Measurements from ENCODE around the gene ATF2.

Gene ATF2

DNA sequence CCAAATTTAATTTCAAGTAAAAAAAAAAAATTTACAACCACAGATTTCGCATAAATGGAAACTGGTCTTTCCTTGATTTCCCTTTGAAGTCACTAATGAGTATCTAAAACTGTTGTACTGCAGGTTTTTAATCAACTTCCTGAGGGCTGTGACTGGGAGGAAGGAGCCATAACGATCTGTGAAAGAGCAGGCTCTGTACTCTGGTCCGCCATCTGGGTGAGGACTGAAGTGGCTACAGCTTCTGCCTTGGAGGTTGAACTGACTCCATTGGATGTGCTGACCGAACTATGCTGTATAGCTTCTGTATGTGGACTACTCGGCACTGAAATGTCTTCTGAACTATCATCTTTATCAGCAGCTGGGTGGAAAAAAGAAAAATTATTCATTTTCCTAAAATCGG, 93.5 kb downstream of the ATF2 start:
- no peak for DNase-seq

DNA sequence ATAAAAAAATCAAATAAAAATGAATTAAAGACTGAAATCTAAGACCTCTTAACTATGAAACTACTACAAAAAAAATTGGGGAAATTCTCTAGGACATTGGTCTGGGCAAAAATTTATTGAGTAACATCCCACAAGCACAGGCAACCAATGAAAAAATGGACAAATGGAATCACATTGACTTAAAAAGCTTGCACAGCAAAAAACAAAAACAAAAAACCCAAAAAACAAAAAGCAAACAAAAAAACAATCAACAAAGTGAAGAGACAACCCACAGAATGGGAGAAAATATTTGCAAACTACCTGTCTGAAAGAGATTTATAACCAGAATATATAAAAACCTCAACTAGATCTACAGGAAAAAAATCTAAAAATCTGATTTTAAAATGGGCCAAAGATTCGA, 99.5 kb downstream of the ATF2 start:
- no peak for DNase-seq

DNA sequence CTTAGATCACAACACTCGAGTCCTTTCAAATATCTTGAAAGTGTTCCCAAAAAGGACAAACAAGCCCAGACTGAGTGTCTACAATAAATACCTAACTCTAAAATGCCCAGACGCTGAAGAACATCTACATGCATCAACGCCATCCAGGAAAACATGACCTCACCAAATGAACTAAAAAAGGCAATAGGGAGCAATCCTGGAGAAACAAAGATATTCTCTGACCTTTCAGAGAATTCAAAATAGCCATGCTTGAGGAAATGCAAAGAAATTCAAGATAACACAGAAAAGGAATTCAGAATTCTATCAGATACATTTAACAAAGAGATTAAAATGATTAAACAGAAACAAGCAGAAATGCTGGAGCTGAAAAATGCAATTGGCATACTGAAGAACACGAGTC, 101.6 kb downstream of the ATF2 start:
- DNase-seq: no peak

DNA sequence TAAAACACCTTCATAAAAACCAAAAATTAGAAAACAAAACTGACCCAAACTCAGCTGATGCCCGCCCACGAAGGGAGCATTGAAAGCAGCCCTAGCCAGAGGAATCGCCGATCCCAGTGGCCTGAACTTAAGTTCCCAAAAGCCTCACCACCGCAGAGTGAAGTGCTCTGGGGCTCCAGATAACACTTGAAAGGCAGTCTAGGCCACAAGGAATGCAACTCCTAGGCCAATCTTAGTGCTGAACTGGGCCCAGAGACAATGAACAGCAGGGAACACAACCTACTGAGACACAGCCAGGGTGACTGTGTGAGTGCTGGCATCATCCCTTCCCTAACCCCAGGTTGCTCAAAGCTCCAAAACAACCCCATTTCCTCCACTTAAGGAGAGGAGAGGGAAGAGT, 103.2 kb downstream of the ATF2 start:
- no peak for DNase-seq

DNA sequence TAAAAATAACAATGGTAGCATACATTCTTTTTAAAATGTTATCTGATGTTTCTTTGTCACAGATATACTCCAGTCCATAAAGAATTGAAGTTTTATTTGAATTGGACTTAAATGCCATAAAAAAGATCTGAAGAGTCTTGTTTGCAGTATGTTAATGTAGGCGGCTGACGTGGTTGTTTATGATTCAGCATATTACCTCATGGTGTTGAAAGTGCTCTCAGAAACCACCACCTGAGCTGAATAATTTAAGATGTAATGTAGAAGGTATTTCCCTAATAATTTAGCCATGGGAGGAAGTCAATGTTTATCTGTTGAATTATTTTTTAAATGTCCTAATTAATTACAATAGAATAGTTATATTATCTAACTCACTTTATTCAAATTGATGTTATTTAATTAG, 104.3 kb downstream of the ATF2 start:
- DNase-seq: no peak

DNA sequence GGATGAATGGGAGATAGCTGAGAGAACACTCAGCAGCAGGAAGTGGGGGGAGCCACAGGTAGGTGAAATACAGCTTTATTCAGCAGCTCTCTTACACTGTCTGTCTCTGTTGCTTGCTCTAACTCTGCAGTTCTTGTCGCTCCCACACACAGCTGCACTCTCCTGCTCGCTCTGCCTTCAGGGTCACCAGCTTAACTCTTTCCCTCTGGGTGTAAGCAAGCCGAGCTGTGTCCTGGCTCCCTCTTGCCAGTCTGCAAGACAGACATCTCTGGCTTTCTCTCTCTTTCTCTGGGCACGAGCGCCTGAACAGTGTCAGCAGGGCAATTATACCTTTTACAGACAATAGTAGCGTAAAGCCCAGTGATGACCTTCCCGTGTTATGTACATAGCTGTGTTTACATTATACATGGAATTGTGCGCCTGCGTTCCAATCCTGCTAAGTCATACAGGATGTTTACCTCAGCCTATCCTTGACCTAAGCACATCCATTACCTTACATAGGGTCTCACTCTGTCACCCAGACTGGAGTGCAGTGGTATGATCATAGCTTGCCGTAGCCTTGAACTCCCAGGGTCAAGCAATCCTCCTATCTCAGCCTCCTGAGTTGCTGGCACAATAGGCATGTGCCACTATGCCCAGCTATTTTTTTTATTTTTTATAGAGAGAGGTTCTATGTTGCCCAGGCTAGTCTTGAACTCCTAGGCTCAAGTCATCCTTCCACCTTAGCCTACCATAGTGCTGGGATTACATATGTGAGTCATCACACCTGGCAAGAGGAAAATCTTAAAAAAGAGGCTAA, 105.0 kb downstream of the ATF2 start:
- no peak for DNase-seq

DNA sequence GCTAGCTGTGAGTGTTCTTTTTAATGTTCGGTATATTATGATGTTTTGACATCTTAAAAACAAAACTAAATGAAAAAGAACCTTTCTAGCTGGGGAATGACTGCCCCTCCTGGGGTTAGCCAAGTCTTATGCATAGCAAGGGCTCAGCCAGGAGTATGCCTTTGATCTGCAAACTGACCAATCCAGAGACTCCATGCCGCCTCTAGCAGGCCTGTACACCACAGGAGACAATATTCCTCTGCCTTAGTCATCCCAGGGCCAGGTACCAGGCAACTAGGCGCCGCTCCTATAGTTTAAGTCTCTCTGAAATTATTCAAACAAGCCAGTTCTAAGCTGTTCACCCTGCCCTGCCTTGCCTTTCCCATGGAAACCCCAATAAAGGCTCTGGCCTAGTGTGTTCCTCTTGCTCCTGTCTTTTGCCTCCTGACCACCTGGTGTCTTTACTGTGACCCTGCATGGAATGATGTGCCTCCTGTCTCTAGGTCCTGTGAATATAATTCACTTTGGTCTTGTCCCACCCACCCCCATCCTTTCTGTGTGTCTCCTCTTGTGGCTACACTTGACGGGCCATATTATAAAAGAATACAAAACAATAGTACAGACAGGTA, 110.8 kb downstream of the ATF2 start:
- DNase-seq: no peak

DNA sequence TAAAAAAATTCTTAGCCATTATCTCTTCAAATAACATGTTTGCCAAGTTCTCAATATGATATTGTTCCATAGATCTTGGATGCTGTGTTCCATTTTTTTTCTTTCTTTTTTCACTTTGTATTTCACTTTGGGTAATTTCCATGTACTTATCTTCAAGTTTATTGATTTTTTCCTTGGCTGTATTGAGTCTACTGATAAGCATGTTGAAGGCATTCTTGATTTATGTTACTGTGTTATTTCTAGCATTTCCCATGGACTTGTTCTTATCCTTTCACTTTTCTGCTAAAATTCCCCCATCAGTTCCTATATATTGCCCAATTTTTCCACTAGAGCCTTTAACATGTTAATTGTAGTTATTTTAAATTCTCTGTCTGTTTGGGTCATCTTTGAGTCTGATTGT, 112.0 kb downstream of the ATF2 start:
- no peak for DNase-seq

DNA sequence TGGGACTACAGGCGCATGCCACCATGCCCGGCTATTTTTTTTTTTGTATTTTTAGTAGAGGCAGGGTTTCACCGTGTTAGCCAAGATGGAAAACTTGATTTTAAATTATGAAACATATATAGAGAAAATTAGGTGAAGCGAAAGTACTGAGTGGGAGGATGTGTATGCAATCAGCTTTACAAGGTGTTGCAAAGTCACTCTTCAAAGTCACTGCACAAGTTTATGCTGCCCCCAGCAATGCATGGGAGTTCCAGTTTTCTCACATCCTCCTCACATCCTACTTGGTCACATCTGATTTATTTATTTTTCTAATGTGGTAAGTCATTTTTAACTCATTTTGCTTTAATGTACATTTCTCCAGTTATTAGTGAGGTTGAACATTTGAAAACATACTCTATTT, 113.7 kb downstream of the ATF2 start:
- no peak for DNase-seq

DNA sequence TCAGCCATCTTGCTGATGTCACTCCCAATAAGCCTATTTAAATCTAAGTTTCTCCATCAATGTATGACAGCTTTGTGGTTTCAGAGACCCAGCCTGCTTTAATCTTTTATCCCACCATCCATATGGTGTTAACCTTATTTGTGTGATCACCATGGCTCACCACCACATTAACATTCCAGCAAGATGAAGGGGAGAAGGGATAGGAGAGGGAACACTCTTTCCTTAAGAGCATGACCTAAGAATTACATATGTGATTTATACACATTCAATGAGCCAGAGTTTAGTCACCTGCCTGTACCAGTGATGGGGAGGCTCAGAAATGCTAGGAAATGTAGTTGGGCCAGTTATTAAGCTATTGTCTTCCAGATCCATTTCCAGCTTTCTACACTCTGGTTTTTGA, 118.3 kb downstream of the ATF2 start:
- DNase-seq: no peak

DNA sequence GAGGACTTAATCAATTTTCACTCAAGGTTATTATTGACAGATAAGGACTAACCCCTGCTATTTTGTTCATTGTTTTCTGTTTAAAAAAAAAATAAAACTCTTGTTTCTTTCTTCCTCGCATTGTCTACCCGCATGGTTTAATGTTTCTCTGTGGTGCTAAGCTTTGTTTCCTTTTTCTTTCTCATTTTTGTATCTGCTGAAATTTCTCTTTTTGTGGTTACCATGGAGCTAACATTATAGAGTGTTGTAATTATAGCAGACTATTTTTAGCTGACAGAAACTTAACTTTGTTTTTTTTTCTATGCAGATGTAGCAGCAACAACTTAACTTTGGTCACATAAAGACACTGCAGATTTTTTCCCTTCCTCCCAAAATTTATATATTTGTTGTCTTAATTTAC, 119.7 kb downstream of the ATF2 start:
- no peak for DNase-seq

DNA sequence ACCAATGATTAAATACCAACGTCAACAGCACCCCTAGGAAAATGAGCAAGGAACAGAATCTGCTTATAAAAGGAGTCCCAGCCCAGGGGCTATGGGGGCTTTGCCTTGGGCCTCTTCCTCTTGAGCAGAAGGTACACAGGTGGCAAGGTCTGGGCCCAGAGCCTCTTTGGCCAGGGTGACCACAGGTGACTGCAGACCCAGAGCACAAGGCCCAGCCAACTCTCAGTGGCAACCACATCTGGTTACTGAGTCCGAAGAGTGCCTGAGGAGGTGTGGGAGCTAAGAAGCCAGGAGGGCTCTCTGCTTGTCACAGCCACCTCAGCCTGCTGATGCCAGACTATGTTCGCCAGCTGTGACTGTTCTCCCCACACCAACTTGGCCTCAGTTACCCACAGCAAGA, 128.5 kb downstream of the ATF2 start:
- DNase-seq: no peak

DNA sequence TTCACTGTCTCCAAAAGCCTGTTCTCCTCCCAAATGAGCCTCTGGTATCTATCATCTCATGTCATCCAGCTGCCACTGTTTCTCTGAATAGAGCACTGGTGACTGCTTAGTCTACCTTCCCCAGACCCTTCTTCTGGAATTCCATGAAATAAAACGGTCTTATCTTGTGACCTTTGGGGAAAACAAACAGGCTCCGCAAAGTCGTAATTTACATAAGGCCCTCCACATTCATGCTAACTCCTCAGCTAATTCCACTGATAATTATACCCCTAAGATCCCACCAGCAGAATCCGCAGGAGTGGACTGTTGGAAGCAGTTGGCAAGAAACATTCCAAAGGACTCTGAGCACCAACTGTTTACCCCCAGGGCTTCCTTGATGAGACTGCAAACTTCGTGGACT, 129.0 kb downstream of the ATF2 start:
- DNase-seq: no peak

DNA sequence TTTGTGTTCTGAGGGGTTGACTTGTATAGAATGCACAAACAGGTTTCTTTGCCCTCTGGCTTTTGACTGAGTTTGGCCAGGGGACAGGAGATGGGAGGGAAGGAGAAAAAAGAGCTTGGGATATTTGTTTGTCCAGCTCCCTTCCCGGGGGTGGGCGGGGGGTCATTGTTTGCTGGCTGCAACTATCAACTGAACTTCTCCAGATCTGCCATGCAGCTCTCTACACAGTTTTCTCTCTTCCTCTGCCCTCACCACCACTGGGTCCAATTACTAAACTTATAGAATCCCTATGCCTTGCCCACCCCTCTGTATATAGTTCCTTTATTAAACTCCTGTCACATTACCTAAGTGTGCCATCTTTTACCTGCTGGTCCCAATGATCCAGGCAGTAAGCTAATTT, 130.1 kb downstream of the ATF2 start:
- no peak for DNase-seq

DNA sequence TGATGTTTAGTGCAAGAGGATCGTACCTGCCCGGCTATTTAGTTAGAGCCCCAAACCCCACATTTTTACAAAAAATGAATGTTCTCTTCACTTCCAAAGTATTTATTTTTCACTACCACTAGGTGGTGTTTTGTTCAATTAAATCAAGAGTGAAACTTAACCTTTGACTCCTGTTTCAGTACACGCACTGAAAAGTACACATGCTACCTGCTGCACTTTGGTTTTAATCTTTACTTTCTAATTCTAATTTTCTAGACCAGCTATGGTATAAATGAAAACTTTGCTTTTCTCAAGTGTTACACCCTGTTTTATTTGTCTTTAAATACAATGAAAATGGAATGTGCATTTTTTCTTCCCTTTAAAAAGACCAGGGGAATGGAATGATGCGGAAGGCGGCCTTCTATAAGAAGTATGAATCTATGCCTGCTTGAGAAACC, 131.4 kb downstream of the ATF2 start:
- peak; percentile 3 for DNase-seq

DNA sequence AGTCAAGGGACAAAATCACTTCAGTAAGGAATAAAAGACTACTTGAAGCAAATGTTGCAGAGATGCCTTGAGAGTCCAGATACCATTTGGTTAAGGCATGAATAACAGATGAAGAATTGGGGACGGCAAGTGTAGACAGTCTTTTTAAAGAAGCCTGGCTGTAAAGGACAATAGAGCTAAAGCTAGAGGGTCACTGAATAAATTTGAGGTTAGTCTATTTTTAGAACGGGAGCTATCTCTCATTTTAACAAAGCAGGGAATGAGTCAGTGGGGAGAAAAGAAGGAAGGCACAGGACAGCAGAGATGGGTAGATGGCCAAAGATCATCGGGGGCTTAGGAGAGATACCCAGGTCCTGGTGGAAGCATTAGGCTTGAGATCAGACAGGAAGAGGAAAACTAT, 132.2 kb downstream of the ATF2 start:
- no peak for DNase-seq

DNA sequence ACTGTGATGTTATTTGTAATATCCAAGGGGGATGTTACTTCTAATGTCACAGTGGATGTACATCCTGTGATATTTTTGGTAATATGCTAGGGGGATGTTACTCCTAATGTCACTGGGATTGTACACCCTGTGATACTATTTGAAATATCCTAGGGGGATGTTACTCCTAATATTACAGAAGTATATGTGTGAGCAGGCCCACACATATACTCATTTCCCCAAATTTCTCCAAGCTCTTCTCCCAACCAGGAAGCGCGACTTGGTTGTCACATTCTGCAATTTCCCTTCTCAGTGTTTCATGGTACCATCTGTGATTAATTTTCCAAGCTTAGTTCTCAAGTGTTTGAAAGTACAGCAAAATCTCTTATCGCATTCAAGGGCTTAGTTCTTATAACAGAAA, 133.3 kb downstream of the ATF2 start:
- no peak for DNase-seq

DNA sequence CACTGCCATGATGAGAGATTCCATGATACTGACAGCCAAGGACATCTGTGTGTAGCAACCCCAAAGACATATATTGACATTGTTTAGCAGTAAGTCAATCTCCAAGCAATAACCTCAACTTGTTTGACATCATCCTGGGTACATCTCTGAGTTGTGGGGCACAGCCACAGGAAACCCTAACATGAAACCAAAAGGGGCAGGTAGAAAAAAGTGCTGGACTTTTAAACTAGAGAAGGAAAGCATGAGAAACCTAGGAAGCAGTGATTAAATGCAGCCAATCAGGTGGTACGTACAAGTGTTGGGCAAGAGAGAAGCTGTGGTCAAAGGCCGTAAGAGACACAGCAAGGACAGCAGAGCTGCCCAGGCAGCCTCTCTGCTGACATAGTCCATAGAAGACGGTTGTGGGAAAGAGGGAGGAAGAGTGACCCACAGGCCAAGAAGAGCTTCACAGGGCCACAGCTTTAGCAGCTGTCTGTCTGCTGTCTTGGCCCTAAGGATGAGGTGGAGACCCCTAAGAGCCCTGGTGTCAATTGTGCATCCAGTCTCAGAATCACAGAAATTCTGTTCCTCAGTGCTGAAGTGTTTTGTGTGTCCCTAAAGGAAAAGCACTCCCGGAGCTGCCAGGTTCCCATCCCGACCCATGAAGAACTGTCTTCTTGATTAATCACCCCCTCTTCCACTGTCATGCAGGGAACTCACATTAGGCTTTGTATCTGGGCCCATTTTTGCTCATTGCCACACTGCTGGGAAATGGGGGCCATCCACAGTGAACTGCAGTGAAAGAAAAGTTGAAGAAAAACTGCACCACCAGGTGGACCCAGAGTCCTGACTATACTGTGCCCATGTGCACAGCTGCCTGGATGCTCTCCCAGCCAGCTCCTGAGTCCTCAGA, 137.4 kb downstream of the ATF2 start:
- DNase-seq: peak; percentile 14

DNA sequence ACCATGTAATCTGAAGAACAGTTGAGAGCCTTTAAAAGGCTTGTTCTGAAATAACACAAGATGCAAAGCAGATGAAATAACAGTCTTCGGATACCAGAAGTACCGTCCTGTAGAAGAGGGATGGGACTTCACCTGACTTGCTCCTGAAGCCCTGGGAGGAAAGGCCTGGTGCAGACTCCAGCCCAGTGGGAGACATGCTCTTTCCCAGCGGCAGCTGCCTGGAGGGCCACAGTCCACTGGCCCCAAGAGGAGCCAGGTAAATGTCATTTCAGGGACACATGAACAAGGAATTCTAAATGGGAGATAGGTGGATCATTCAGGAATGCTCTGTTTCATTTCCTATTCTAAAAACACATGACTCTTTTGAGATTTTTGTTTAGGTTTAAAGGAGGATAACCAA, 140.2 kb downstream of the ATF2 start:
- DNase-seq: no peak

DNA sequence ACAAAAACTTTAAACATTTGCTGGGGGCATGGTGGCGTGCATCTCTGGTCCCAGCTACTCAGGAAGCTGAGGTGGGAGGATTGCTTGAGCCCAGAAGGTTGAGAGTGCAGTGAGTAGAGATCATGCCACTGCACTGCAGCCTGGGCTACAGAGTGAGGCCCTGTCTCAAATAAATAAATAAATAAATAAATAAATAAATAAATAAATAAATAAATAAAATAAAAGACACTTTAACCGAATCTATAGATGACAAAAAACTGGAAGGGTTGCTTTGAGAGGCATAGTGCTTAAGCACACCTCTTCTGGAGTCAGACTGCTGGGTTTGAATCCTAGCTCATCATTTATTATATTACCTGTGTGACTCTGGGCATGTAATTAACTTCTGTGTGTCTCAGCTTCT, 141.6 kb downstream of the ATF2 start:
- DNase-seq: no peak

DNA sequence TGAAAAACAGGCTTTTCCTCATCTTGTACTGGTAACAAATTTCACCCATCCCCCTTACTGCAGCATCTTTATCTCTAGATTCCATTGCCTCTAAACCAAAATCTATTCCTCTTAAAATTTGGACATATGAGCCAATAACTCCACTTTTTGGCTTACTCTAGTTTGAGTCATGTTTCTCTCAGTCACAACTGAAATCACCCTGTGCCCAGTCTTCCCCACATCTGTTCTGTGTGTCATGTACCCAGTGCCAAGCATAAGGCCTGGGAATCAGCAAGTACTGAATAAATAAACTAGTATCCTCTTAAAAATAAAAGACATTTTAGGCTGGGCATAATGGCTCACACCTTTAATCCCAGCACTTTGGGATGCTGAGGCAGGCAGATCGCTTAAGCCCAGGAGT, 142.1 kb downstream of the ATF2 start:
- no peak for DNase-seq

DNA sequence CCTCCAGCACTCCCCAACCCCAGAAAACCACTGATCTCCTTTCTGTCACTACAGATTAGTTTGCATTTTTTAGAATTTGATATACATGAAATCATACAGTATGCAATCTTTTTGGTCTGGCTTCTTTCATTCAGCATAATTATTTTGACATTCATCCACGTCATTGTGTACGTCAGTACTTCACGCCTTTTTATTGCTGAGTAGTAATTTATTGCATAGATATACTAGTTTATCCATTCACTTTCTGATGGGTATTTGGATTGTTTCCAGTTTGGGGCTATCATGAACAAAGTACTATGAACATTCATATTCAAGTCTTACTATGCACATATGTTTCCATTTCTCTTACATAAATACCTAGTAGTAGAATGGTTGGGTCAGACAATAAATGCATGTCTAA, 142.8 kb downstream of the ATF2 start:
- DNase-seq: no peak

DNA sequence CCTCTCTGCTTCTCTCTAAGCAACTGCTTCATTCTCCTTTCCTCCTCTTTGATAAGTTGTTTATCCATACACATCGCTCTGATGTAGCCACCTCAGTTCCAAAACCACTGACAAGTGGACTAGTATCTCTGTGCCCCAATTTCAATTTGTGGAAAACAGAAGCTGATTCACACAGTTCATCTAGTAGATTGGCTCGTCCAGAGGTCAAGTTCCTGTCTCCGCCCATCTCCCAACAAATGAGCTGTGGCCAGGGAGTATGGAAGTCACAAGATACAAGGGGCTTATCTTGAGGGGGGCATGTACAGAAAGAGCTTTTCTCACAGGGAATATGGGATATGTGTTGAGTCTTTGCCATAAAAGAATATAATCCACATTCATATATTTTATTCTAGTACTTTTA, 145.1 kb downstream of the ATF2 start:
- no peak for DNase-seq

Measured in GF-D8 (cell line).